ENCODE measurements around the gene EFNA5. TPM values are rescaled to one million over a fixed set of nuclear protein-coding genes. Genes with fewer than 3 reads are reported as not detected.

EFNA5 gene
- polyA plus RNA-seq, 3 donors, result 0.01 TPM; not detected in 2

DNA sequence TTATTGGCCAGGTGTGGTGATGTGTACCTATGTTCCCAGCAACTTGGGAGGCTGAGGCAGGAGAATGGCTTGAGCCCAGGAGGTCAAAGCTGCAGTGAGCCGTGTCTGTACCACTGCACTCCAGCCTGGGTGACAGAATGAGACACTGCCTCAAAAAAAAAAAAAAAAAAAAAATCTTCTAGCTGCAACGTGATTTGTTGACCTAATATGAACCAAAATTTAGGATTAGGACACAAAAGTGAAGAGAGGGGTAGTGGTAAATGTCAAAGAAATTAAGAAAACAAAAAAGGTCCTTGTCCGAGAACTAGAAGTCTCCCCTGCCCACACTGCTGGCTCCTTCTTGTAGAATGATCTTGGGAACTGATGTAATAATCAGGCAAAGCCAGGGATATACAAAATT lies 272.0 kb downstream of the EFNA5 start:
- Histone ChIP-seq H3K4me2 (replicated peaks; ENCODE audit: extremely low read depth, low read length, poor library complexity, severe bottlenecking) (no peak overlapping the region), H3K79me2 (ENCODE audit: insufficient read depth, low read length) (no peaks in the 10 kb centered on the region), H3K27me3 (ENCODE audit: control insufficient read depth in 2 of 2, insufficient read depth in 2 of 2, low read length in 2 of 2) (no peaks in the 10 kb centered on the region), H3K4me1 (ENCODE audit: control insufficient read depth in 1 of 2, insufficient read depth in 2 of 2, low read length in 2 of 2) (no peaks in the 10 kb centered on the region), H3K9ac (ENCODE audit: insufficient read depth, low read length, poor library complexity, severe bottlenecking) (no peak overlapping the region), H3K36me3 (replicated peaks in 1 of 2; ENCODE audit: control insufficient read depth in 1 of 2, insufficient read depth in 2 of 2, low read length in 2 of 2) (no peaks in the 10 kb centered on the region), H3K9me3 (replicated peaks in 1 of 2; ENCODE audit: control insufficient read depth in 1 of 2, insufficient read depth in 1 of 2, low read length in 2 of 2) (no peaks in the 10 kb centered on the region), H3K27ac (ENCODE audit: low read depth in 1 of 2, low read length in 2 of 2) (no peak overlapping the region), H2AFZ (ENCODE audit: insufficient read depth, low read depth, low read length, poor library complexity, severe bottlenecking) (no peak overlapping the region), H3K4me3 (replicated peaks in 1 of 3; ENCODE audit: low read depth in 2 of 3, low read length in 3 of 3) (no peak overlapping the region), H4K20me1 (ENCODE audit: insufficient read depth, low read length) (no peaks in the 10 kb centered on the region)
- no peak for DNase-seq
- no CpG with 5 or more reads among the region's 3 CpGs for WGBS (ENCODE audit: insufficient coverage)
- TF ChIP-seq, protein P1, sequence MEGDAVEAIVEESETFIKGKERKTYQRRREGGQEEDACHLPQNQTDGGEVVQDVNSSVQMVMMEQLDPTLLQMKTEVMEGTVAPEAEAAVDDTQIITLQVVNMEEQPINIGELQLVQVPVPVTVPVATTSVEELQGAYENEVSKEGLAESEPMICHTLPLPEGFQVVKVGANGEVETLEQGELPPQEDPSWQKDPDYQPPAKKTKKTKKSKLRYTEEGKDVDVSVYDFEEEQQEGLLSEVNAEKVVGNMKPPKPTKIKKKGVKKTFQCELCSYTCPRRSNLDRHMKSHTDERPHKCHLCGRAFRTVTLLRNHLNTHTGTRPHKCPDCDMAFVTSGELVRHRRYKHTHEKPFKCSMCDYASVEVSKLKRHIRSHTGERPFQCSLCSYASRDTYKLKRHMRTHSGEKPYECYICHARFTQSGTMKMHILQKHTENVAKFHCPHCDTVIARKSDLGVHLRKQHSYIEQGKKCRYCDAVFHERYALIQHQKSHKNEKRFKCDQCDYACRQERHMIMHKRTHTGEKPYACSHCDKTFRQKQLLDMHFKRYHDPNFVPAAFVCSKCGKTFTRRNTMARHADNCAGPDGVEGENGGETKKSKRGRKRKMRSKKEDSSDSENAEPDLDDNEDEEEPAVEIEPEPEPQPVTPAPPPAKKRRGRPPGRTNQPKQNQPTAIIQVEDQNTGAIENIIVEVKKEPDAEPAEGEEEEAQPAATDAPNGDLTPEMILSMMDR (IDR thresholded peaks at IDR 0.05), result no peak
- H3K36me3 Mint-ChIP-seq, result no peaks in the 10 kb centered on the region
- no peaks in the 10 kb centered on the region for H3K4me1 Mint-ChIP-seq
- H3K9me3 Mint-ChIP-seq, result peaks cover 0 to 6% (median 0%) of the 10 kb centered on the region in 7 donors
- H3K27ac Mint-ChIP-seq, result no peak overlapping the region
- H3K4me3 Mint-ChIP-seq, result no peak overlapping the region
- peaks cover 0 to 2% (median 1%) of the 10 kb centered on the region in 3 donors for H3K27me3 Mint-ChIP-seq (ENCODE audit: low read depth in 3 of 3)
- intact Hi-C loops (cut with micrococcal nuclease), result no loop called here

DNA sequence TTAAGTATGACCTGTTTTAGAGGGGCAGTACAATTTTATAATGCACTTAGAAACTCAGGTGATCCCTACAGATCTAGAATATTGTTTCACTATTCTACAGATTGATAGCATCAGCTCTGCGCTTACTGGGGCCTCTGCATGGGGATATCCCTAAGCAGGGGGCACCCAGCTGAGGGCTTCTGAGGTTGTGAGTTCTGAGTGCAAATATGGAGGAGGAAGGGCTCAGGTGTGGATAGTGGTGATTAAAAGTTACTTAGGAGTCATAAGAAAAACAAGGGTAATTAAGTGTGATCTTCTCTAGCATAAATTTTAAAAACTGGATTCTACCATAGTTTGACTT lies 274.4 kb downstream of the EFNA5 start:
- no peak overlapping the region for H3K4me3 ChIP-seq (replicated peaks in 1 of 3; ENCODE audit: low read depth in 2 of 3, low read length in 3 of 3)
- no peaks in the 10 kb centered on the region for H3K27me3 ChIP-seq (ENCODE audit: control insufficient read depth in 2 of 2, insufficient read depth in 2 of 2, low read length in 2 of 2)
- TF ChIP-seq, protein P1 (IDR thresholded peaks at IDR 0.05), result no peak
- no peak overlapping the region for H2AFZ ChIP-seq (ENCODE audit: insufficient read depth, low read depth, low read length, poor library complexity, severe bottlenecking)
- H3K9ac ChIP-seq (ENCODE audit: insufficient read depth, low read length, poor library complexity, severe bottlenecking), result no peak overlapping the region
- no peaks in the 10 kb centered on the region for H3K79me2 ChIP-seq (ENCODE audit: insufficient read depth, low read length)
- Mint-ChIP-seq H3K9me3 (peaks cover 0 to 6% (median 0%) of the 10 kb centered on the region in 7 donors), H3K4me1 (no peaks in the 10 kb centered on the region), H3K27ac (no peak overlapping the region), H3K4me3 (no peak overlapping the region), H3K27me3 (ENCODE audit: low read depth in 3 of 3) (peaks cover 0 to 2% (median 2%) of the 10 kb centered on the region in 3 donors), H3K36me3 (no peaks in the 10 kb centered on the region)
- no CpG with 5 or more reads among the region's 1 CpG for WGBS (ENCODE audit: insufficient coverage)
- H3K36me3 ChIP-seq (replicated peaks in 1 of 2; ENCODE audit: control insufficient read depth in 1 of 2, insufficient read depth in 2 of 2, low read length in 2 of 2), result no peaks in the 10 kb centered on the region
- no peaks in the 10 kb centered on the region for H3K4me1 ChIP-seq (ENCODE audit: control insufficient read depth in 1 of 2, insufficient read depth in 2 of 2, low read length in 2 of 2)
- intact Hi-C loops (cut with micrococcal nuclease), result no loop called here
- no peak overlapping the region for H3K27ac ChIP-seq (ENCODE audit: low read depth in 1 of 2, low read length in 2 of 2)
- H3K4me2 ChIP-seq (replicated peaks; ENCODE audit: extremely low read depth, low read length, poor library complexity, severe bottlenecking), result no peak overlapping the region
- H3K9me3 ChIP-seq (replicated peaks in 1 of 2; ENCODE audit: control insufficient read depth in 1 of 2, insufficient read depth in 1 of 2, low read length in 2 of 2), result no peaks in the 10 kb centered on the region
- H4K20me1 ChIP-seq (ENCODE audit: insufficient read depth, low read length), result no peaks in the 10 kb centered on the region
- DNase-seq, result no peak

Measured in CD14-positive monocyte (primary cell).